Measurements from ENCODE around the gene RETREG1.
"Not testable (repeated sequence)": the region's sequence is repeated elsewhere in the genome, so short reads cannot be mapped to it uniquely, and the experiment has no call there.

Gene RETREG1

GRCh38 chr5:16437977-16438376 lies 178.8 kb downstream of the RETREG1 start:
- Mint-ChIP-seq H3K27ac (no peak overlapping the region), H3K36me3 (no peaks in the 10 kb centered on the region), H3K9me3 (ENCODE audit: low read depth) (no peaks in the 10 kb centered on the region), H3K4me3 (no peak overlapping the region), H3K27me3 (peaks cover 2% of the 10 kb centered on the region), H3K4me1 (ENCODE audit: low read depth) (no peaks in the 10 kb centered on the region)

GRCh38 chr5:16436065-16436682 lies 180.6 kb downstream of the RETREG1 start:
- not testable (repeated sequence) for H3K9me3 Mint-ChIP-seq (ENCODE audit: low read depth); H3K4me1 Mint-ChIP-seq (ENCODE audit: low read depth); H3K27ac Mint-ChIP-seq; H3K27me3 Mint-ChIP-seq; H3K4me3 Mint-ChIP-seq; H3K36me3 Mint-ChIP-seq

DNA sequence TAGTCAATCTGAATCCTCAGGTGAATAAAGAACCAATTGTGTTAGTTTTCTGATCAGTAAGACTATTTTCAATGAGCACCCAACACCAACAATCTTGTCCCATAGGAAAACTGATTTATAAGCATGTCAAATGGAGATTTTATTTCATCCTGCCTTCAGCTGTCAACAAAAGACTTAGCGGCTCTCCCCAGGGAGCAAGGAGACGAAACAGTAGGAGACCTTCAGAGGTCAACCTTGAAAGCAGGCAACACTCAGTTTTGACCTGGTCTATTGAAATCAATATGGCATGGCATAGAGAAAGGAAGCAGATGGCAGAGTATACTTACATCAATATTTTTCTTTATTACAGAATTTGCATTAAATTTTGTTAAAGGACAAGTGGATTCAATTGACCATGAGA lies 185.3 kb downstream of the RETREG1 start:
- Mint-ChIP-seq H3K27me3 (peaks cover 16% of the 10 kb centered on the region), H3K27ac (no peak overlapping the region), H3K4me1 (ENCODE audit: low read depth) (no peaks in the 10 kb centered on the region), H3K9me3 (ENCODE audit: low read depth) (no peaks in the 10 kb centered on the region), H3K36me3 (no peaks in the 10 kb centered on the region), H3K4me3 (no peak overlapping the region)

DNA sequence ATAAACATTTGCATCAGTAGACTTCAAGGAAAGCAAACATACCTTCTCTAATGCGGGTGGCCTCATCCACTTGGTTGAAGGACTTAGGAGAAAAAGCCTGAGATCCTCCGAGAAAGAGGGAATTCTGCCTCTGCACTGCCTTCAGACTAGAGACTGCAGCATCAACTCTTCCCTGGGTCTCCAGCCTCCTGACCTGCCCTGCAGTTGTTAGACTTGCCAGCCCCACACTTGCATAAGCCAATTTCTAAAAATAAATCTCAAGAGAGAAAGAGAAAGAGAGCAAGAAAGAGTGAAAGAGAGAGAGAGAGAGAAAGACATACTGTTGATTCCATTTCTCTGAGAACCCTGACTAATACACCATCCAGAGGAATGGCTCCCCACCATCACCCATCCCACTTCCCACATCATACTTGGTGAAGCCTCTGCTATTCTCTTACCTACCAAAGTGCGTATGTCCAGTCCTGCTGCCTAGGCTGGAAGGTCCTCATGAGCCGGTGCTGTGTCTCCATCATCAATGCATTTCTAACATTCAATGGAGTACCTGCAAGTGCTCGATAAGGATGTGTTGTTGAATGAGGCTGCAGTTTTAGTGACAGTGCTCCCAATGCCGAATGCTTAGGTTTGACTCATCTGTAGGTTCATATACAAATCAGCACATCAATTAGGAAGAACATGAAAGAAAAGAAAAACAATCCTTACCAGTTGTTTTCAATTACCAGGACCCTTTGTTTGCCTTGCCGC lies 186.3 kb downstream of the RETREG1 start:
- H3K27ac Mint-ChIP-seq, result no peak overlapping the region
- H3K4me3 Mint-ChIP-seq, result no peak overlapping the region
- H3K9me3 Mint-ChIP-seq (ENCODE audit: low read depth), result no peaks in the 10 kb centered on the region
- H3K36me3 Mint-ChIP-seq, result no peaks in the 10 kb centered on the region
- H3K27me3 Mint-ChIP-seq, result peaks cover 16% of the 10 kb centered on the region
- H3K4me1 Mint-ChIP-seq (ENCODE audit: low read depth), result no peaks in the 10 kb centered on the region

DNA sequence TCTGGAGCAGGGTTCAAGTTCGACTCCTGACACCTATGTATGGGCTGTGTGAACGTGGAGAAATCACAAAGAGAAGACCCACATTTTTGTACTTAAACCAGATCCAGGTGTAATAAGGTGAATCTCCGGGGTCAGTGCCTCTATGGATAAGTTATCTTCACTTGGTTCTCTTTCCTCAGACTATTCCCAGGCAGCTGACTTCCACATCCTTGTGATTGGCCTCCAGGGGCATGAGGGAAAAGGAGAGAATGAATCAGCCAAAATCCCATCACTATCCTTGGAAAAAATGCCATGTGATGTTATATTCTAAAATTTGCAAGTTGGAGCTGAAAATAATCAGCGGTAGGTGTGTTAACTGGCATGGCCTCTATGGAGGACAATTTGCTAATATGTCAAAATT lies 188.4 kb downstream of the RETREG1 start:
- H3K27me3 Mint-ChIP-seq, result peaks cover 14% of the 10 kb centered on the region
- no peaks in the 10 kb centered on the region for H3K4me1 Mint-ChIP-seq (ENCODE audit: low read depth)
- H3K36me3 Mint-ChIP-seq, result no peaks in the 10 kb centered on the region
- H3K4me3 Mint-ChIP-seq, result no peak overlapping the region
- H3K27ac Mint-ChIP-seq, result no peak overlapping the region
- H3K9me3 Mint-ChIP-seq (ENCODE audit: low read depth), result no peaks in the 10 kb centered on the region

GRCh38 chr5:16427587-16427986 lies 189.2 kb downstream of the RETREG1 start:
- H3K9me3 Mint-ChIP-seq (ENCODE audit: low read depth), result no peaks in the 10 kb centered on the region
- H3K4me3 Mint-ChIP-seq, result no peak overlapping the region
- H3K27ac Mint-ChIP-seq, result no peak overlapping the region
- H3K27me3 Mint-ChIP-seq, result peaks cover 20% of the 10 kb centered on the region
- no peaks in the 10 kb centered on the region for H3K4me1 Mint-ChIP-seq (ENCODE audit: low read depth)
- no peaks in the 10 kb centered on the region for H3K36me3 Mint-ChIP-seq

Data from activated naive CD8-positive, alpha-beta T cell (primary cell).